ENCODE results near the gene ARHGAP6.

DNA sequence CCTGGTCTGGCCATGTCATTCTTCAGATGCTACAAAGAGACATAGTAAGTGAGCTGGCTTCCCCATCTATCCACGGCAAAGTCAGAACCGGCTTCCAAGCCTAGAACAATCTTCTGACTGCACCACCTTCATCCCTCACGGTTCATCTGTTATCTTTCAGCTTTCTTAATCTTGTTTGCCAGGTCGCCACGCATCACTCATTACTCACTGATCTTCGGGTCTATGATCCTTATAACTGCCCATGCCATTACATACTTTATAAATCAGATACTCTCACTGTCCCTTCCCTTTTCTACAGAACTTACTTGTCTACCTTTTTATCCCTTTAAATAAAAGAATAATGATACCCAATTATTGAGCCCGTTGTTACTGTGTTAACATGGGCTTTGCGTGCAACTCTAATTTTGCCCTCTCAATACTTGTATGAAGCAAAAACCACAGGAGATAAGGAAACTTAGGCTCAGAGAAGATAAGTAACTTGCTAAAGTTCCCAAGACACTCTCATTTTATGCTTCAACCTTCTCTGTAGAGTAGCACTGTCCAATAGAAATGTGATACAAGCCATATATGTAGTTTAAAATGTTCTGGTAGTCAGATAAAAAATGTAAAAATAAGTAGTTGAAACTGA is 200.8 kb downstream of the ARHGAP6 start:
- TF ChIP-seq POLR2A (IDR thresholded peaks at IDR 0.05) = no peak
- TF ChIP-seq, protein P1, sequence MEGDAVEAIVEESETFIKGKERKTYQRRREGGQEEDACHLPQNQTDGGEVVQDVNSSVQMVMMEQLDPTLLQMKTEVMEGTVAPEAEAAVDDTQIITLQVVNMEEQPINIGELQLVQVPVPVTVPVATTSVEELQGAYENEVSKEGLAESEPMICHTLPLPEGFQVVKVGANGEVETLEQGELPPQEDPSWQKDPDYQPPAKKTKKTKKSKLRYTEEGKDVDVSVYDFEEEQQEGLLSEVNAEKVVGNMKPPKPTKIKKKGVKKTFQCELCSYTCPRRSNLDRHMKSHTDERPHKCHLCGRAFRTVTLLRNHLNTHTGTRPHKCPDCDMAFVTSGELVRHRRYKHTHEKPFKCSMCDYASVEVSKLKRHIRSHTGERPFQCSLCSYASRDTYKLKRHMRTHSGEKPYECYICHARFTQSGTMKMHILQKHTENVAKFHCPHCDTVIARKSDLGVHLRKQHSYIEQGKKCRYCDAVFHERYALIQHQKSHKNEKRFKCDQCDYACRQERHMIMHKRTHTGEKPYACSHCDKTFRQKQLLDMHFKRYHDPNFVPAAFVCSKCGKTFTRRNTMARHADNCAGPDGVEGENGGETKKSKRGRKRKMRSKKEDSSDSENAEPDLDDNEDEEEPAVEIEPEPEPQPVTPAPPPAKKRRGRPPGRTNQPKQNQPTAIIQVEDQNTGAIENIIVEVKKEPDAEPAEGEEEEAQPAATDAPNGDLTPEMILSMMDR (IDR thresholded peaks at IDR 0.05) = no peak

Data from lower leg skin (tissue), 3 donors.